Adrenal gland (tissue), 12 donors: ENCODE measurements around the gene AKAP1. TPM values are rescaled to one million over a fixed set of nuclear protein-coding genes. Genes with fewer than 3 reads are reported as not detected.

ENCODE experiments used
- DNase-seq, 7 donors: peaks; one replicate each; pipeline ENCODE4 v3.0.0-alpha.2; 2019 to 2020
- H3K27ac ChIP-seq, 5 donors: fragments of 200-600 bp; sonication (generic) in 4 of 5; 1 replicate in 3 of 5; 2 replicates in 2 of 5; pipeline versions ENCODE4 v1.5.1 to v1.8.0; 2016 to 2020; ENCODE audit warnings: mild to moderate bottlenecking in 1 of 5
- H3K27me3 ChIP-seq: fragments of 200-600 bp; 2 replicates; pipeline ENCODE4 v1.8.0; 2021
- H3K36me3 ChIP-seq, 2 donors: fragments of 200-600 bp; replicated peaks in 1 of 2; 1 replicate in 1 of 2; 2 replicates in 1 of 2; pipeline versions ENCODE4 v1.5.1 to v1.8.0; 2018 to 2022
- H3K4me1 ChIP-seq, 2 donors: fragments of 200-600 bp; replicated peaks in 1 of 2; 1 replicate in 1 of 2; 2 replicates in 1 of 2; pipeline versions ENCODE4 v1.5.1 to v1.8.0; 2018 to 2021
- H3K4me3 ChIP-seq, 4 donors: fragments of 200-600 bp; sonication (generic) in 3 of 4; one replicate each; pipeline ENCODE4 v1.5.1; 2016 to 2018
- H3K9me3 ChIP-seq, 3 donors: fragments of 200-600 bp; sonication (generic) in 1 of 3; replicated peaks in 1 of 3; 1 replicate in 2 of 3; 2 replicates in 1 of 3; pipeline versions ENCODE4 v1.5.1 to v1.8.0; 2016 to 2021
- POLR2A ChIP-seq, 2 donors: fragments of 450-650 bp; IDR thresholded peaks; one replicate each; pipeline ENCODE4 v1.6.1; 2017; ENCODE audit warnings: antibody characterized with exemption in 2 of 2, mild to moderate bottlenecking in 2 of 2, moderate library complexity in 1 of 2
- WGBS, 4 donors: extraction: QIAGEN DNeasy Blood & Tissue Kit in 2 of 4; methylation state at CpG; one replicate each; pipeline versions ENCODE4 v1.1.5 to v1.1.7; 2013 to 2017; 5-methylcytosine and 5-hydroxymethylcytosine counted together
- intact Hi-C, 2 donors: fragments of 100-400 bp; cut with DNase I; formaldehyde crosslinking; loops; one replicate each; pipeline versions ENCODE4 v1.14.1 to v1.15.0; 2022 to 2023
- polyA plus RNA-seq, 3 donors: library from polyadenylated mRNA; stranded (reverse); fragments of 200-250 nt in 2 of 3; fragments of 350-450 nt in 1 of 3; fragmentation: Illumina TruSeq in 1 of 3; extraction: RNeasy Lipid Tissue Mini Kit (QIAGEN cat#74804) in 1 of 3; gene quantifications; one replicate each; pipeline ENCODE4 v1.2.3, GENCODE V29; 2013 to 2014
- total RNA-seq, 9 donors: library from RNA; depleted of rRNA in 4 of 9; stranded (reverse); fragments of >200 nt in 4 of 9; fragments of 120-200 nt in 1 of 9; fragmentation: NEBNext Ultra II Directional in 1 of 9; extraction: Animal tissue kit (Norgen Biotek cat#: 25700) in 1 of 9; gene quantifications; one replicate each; pipeline versions ENCODE4 v1.1.0 to v1.2.4, GENCODE V29; 2013 to 2023
- TF ChIP-seq, protein P1 (sequence below), 6 experiments: fragments of 450-650 bp in 4 of 6; fragments of 200-600 bp in 2 of 6; sonication (generic) in 1 of 6; IDR thresholded peaks; 1 replicate in 5 of 6; 2 replicates in 1 of 6; pipeline versions ENCODE4 v1.5.1 to v1.8.0; 2016 to 2021; ENCODE audit warnings: antibody characterized with exemption in 6 of 6, mild to moderate bottlenecking in 2 of 6, moderate library complexity in 1 of 6
- donor health status: healthy with polysubstance abuse.
- donor health status: Bipolar disorder and iron deficiency.
- donor health status: DM: yes; HTN: yes; CAD: no.
- donor health status: DM: no; HTN: no; CAD: no.
- donor health status: DM: no; HTN: no; CAD: no.
- donor health status: DM: yes; HTN: yes; CAD: no.

Gene AKAP1
- total and polyA plus RNA-seq, 12 donors: 14.0 to 259 (median 29.4) TPM

DNA sequence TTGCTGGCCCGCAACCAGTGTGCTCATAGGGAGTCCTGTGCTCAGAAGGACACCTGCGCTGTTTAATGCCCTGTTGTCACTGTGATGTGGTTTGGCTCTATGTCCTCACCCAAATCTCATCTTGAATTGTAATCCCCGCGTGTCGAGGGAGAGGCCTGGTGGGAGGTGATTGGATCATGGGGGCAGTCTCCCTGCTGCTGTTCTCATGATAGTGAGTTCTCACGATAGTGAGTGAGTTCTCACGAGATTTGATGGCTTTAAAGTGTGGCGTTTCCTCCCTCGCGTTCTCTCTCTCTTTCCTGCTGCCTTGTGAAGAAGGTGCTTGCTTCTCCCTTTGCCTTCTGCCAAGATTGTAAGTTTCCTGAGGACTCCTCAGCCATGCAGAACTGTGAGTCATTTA, 66.8 kb downstream of the AKAP1 start:
- intact Hi-C loops: no loop called here
- DNase-seq: no peak
- Histone ChIP-seq H3K4me3 (no peak overlapping the region), H3K27ac (no peak overlapping the region), H3K4me1 (no peaks in the 10 kb centered on the region), H3K36me3 (no peaks in the 10 kb centered on the region), H3K9me3 (no peaks in the 10 kb centered on the region), H3K27me3 (peaks cover 4% of the 10 kb centered on the region)
- TF ChIP-seq, protein P1, sequence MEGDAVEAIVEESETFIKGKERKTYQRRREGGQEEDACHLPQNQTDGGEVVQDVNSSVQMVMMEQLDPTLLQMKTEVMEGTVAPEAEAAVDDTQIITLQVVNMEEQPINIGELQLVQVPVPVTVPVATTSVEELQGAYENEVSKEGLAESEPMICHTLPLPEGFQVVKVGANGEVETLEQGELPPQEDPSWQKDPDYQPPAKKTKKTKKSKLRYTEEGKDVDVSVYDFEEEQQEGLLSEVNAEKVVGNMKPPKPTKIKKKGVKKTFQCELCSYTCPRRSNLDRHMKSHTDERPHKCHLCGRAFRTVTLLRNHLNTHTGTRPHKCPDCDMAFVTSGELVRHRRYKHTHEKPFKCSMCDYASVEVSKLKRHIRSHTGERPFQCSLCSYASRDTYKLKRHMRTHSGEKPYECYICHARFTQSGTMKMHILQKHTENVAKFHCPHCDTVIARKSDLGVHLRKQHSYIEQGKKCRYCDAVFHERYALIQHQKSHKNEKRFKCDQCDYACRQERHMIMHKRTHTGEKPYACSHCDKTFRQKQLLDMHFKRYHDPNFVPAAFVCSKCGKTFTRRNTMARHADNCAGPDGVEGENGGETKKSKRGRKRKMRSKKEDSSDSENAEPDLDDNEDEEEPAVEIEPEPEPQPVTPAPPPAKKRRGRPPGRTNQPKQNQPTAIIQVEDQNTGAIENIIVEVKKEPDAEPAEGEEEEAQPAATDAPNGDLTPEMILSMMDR (IDR thresholded peaks at IDR 0.05): no peak
- TF ChIP-seq POLR2A (IDR thresholded peaks at IDR 0.05): no peak
- WGBS, 4 donors: 77 to 95% (median 89%) methylated on average over 8 to 10 of the region's 10 CpGs

GRCh38 chr17:57152967-57153528, 68.0 kb downstream of the AKAP1 start:
- WGBS, 4 donors: 78 to 92% (median 87%) methylated on average over 6 to 7 of the region's 7 CpGs
- Histone ChIP-seq H3K27ac (no peak overlapping the region), H3K4me1 (no peaks in the 10 kb centered on the region), H3K4me3 (no peak overlapping the region), H3K9me3 (no peaks in the 10 kb centered on the region), H3K36me3 (no peaks in the 10 kb centered on the region), H3K27me3 (peaks cover 4% of the 10 kb centered on the region)
- no peak for DNase-seq
- TF ChIP-seq POLR2A (IDR thresholded peaks at IDR 0.05): no peak
- TF ChIP-seq, protein P1 (IDR thresholded peaks at IDR 0.05): no peak
- intact Hi-C loops: no loop called here

- Histone ChIP-seq H3K27me3 (peaks cover under 1% of the 10 kb centered on the region), H3K4me3 (no peak overlapping the region), H3K4me1 (no peaks in the 10 kb centered on the region), H3K27ac (no peak overlapping the region), H3K36me3 (no peaks in the 10 kb centered on the region), H3K9me3 (no peaks in the 10 kb centered on the region)
- WGBS, 4 donors: 74 to 84% (median 78%) methylated on average over 2 of the region's 2 CpGs
- TF ChIP-seq, protein P1 (IDR thresholded peaks at IDR 0.05): no peak
- TF ChIP-seq POLR2A (IDR thresholded peaks at IDR 0.05): no peak
- intact Hi-C loops: no loop called here
- DNase-seq: no peak
Observed at GRCh38 chr17:57154921-57155320, 69.9 kb downstream of the AKAP1 start.

GRCh38 chr17:57158325-57158724, 73.3 kb downstream of the AKAP1 start:
- TF ChIP-seq, protein P1 (IDR thresholded peaks at IDR 0.05): no peak
- TF ChIP-seq POLR2A (IDR thresholded peaks at IDR 0.05): no peak
- no peak for DNase-seq
- no peaks in the 10 kb centered on the region for H3K27me3 ChIP-seq
- no peak overlapping the region for H3K4me3 ChIP-seq
- intact Hi-C loops: no loop called here
- WGBS, 4 donors: 80 to 95% (median 94%) methylated on average over 4 of the region's 4 CpGs
- H3K36me3 ChIP-seq: no peaks in the 10 kb centered on the region
- H3K9me3 ChIP-seq: no peaks in the 10 kb centered on the region
- no peaks in the 10 kb centered on the region for H3K4me1 ChIP-seq
- H3K27ac ChIP-seq: no peak overlapping the region
